Tibial nerve (tissue), 4 donors: ENCODE data around the gene TSC1.

Experiments used
- EP300 ChIP-seq, 2 donors: sonication (generic); formaldehyde crosslinking; IDR thresholded peaks; one replicate each; pipeline ENCODE4 v1.6.1; 2017; ENCODE audit warnings: antibody characterized with exemption in 2 of 2, mild to moderate bottlenecking in 1 of 2
- POLR2A ChIP-seq, 2 donors: fragments of 450-650 bp; IDR thresholded peaks; one replicate each; pipeline ENCODE4 v1.6.1; 2017; ENCODE audit warnings: antibody characterized with exemption in 2 of 2, mild to moderate bottlenecking in 2 of 2, moderate library complexity in 2 of 2
- TF ChIP-seq, protein P1 (sequence below), 5 experiments: fragments of 200-600 bp in 3 of 5; fragments of 450-650 bp in 2 of 5; sonication (generic) in 3 of 5; IDR thresholded peaks; one replicate each; pipeline ENCODE4 v1.5.1; 2016 to 2019; ENCODE audit warnings: antibody characterized with exemption in 5 of 5, mild to moderate bottlenecking in 3 of 5, moderate library complexity in 2 of 5

- TF ChIP-seq, protein P1, sequence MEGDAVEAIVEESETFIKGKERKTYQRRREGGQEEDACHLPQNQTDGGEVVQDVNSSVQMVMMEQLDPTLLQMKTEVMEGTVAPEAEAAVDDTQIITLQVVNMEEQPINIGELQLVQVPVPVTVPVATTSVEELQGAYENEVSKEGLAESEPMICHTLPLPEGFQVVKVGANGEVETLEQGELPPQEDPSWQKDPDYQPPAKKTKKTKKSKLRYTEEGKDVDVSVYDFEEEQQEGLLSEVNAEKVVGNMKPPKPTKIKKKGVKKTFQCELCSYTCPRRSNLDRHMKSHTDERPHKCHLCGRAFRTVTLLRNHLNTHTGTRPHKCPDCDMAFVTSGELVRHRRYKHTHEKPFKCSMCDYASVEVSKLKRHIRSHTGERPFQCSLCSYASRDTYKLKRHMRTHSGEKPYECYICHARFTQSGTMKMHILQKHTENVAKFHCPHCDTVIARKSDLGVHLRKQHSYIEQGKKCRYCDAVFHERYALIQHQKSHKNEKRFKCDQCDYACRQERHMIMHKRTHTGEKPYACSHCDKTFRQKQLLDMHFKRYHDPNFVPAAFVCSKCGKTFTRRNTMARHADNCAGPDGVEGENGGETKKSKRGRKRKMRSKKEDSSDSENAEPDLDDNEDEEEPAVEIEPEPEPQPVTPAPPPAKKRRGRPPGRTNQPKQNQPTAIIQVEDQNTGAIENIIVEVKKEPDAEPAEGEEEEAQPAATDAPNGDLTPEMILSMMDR (IDR thresholded peaks at IDR 0.05), result no peak
- no peak for TF ChIP-seq POLR2A (IDR thresholded peaks at IDR 0.05)
- TF ChIP-seq EP300 (IDR thresholded peaks at IDR 0.05), result no peak
These were observed 64.7 kb downstream of the TSC1 start for GRCh38 chr9:132879457-132880323.
